B cell (primary cell): ENCODE data around the gene OR51I2.

Experiments
- EZH2 ChIP-seq: IDR thresholded peaks from 2 replicates; pipeline ENCODE4 v1.6.1; 2012; ENCODE audit warnings: borderline replicate concordance, low read depth, mild to moderate bottlenecking, moderate library complexity, low read length; ENCODE audit not compliant: insufficient read depth, poor library complexity, severe bottlenecking
- TF ChIP-seq, protein P1 (sequence below): fragments of 200-600 bp; IDR thresholded peaks from one replicate; pipeline ENCODE4 v1.8.0; 2022; ENCODE audit warnings: antibody characterized with exemption, mild to moderate bottlenecking

DNA sequence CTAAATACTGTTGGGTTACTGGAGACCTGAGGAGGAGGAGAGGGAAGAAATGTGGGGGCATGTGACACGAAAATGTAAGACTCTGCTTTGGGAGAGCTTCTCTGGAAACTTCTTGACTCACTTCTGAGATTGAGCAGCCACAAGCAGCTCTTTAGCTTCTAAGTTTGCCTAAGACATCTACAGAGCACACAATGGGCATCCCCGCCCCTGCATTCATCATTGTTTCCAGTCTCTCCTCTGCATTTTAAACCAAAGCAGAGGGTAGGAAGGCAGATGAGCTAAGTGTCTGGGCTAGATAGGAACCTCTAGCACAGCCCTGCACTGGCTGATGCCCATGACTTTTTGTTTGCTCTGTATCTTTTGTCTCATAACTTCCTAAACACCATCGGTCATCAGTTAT, 37.3 kb downstream of the OR51I2 start:
- TF ChIP-seq, protein P1, sequence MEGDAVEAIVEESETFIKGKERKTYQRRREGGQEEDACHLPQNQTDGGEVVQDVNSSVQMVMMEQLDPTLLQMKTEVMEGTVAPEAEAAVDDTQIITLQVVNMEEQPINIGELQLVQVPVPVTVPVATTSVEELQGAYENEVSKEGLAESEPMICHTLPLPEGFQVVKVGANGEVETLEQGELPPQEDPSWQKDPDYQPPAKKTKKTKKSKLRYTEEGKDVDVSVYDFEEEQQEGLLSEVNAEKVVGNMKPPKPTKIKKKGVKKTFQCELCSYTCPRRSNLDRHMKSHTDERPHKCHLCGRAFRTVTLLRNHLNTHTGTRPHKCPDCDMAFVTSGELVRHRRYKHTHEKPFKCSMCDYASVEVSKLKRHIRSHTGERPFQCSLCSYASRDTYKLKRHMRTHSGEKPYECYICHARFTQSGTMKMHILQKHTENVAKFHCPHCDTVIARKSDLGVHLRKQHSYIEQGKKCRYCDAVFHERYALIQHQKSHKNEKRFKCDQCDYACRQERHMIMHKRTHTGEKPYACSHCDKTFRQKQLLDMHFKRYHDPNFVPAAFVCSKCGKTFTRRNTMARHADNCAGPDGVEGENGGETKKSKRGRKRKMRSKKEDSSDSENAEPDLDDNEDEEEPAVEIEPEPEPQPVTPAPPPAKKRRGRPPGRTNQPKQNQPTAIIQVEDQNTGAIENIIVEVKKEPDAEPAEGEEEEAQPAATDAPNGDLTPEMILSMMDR: no peak
- TF ChIP-seq EZH2: no peak
